ENCODE measurements around the gene FPR1.
"Not testable (repeated sequence)": the region's sequence is repeated elsewhere in the genome, so short reads cannot be mapped to it uniquely, and the experiment has no call there.

GRCh38 chr19:51738523-51738922 is 13.2 kb downstream of the FPR1 start:
- not testable (repeated sequence) for TF ChIP-seq EZH2 (IDR thresholded peaks at IDR 0.05; ENCODE audit: insufficient read depth, poor library complexity, severe bottlenecking); EZH2phosphoT487 (IDR thresholded peaks at IDR 0.05; ENCODE audit: insufficient read depth, low read depth)

All from GM23248 (cell line).